Stimulated activated CD8-positive, alpha-beta memory T cell treated with anti-CD3 and anti-CD28 coated beads, Interleukin-4, amount 100 ng/mL, for 48 hours (primary cell): ENCODE results near the gene MAPK10.
"Not testable (repeated sequence)": the region's sequence is repeated elsewhere in the genome, so short reads cannot be mapped to it uniquely, and the experiment has no call there.

Experiments
- DNase-seq: peaks from one replicate; pipeline ENCODE4 v3.0.0-alpha.2; 2020

MAPK10 gene

GRCh38 chr4:86178211-86178610 lies 181.6 kb downstream of the MAPK10 start:
- DNase-seq: no peak

DNA sequence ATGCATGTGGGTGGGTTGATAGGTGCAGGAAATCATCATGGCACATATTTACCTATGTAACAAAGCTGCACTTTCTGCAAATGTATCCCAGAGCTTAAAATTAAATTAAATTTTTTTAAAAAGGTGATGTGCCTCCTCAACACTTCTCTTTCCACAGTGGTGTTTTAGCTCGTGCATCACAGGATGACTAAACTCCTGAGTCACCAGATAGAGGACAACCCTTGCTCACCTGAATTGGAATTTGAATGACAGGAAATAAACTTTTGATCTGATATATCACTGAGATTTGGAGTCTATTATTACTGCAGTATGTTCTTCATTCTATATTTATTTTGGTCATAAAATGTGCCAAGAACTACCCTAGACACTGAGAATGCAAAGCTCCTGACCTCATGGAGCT lies 185.3 kb downstream of the MAPK10 start:
- DNase-seq: no peak

GRCh38 chr4:86168335-86168734 lies 191.5 kb downstream of the MAPK10 start:
- DNase-seq: not testable (repeated sequence)

- no peak for DNase-seq
These were observed 199.4 kb downstream of the MAPK10 start for GRCh38 chr4:86160426-86160825.

DNA sequence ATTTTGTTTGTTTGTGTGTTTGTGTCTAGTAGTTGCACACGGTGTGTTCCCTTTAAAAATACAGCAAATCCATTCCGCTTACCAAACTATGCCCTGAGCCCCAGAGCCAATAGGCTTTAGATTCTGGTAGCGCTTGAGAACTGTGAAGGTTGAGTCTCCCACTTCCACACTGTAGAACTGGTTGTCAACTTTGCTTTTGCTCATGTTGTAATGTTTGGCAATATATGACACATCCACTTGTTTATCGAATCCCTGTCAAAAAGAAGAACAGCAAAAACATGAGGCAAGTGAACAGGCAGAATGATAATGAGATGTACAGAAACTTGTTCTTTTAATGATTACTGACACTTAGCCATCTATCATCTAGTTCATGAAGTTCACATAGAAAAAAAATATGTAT lies 200.6 kb downstream of the MAPK10 start:
- DNase-seq: no peak

DNA sequence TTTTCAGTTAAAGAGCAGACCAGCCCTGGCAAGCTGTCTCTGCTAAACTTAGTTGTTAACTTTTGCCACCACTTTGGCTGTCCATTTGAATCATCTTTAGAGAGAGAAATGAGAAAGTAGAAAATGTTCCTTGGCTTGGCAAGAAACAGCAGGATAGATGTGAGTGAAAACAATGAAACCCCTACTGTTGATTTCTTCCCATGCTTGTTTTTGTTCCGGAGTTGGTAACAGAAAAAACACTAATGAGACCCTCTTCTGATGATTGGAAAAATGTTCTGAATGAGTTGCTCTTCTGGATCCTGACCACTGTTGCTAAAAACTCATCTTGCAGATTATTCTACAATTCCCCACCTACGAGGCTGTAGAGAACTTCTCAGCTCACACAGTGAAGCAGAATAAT lies 203.3 kb downstream of the MAPK10 start:
- no peak for DNase-seq

DNA sequence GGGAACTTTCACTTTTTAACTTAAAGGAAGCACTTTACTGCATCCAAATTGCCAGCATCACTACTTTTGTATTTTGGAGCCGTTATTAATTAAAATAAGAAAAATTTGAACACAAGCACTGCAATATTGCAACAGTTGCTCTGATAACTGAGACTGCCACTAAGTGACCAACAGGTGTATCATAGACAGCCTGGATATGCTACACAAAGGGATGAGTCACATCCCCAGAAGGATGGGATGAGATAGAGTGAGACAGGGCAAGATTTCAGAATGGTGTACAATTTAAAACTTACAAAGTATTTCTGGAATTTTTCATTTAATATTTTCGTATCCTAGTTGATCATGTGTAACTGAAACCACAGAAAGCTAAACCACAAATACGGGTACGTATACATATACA lies 204.1 kb downstream of the MAPK10 start:
- no peak for DNase-seq

- DNase-seq: no peak
These were observed 207.4 kb downstream of the MAPK10 start for GRCh38 chr4:86152454-86152853.

DNA sequence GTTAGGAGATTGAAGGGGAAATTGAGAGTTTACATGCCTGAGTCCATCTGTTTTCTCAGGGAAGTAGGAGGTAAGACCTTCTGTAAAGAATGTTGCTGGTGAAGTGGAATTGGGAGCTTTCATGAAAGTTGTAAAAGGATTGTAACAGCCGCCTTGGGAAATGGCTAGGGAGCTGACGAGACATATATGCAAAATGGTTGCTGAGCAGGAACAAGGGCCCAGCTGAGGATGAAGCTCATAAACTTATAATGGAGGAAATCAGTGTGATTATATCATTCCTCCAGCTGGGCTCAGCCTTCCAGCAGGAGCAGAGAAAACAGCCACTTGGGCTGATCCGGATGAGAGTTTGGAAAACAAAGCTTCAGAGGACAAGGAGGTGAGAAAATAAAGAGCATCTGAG lies 208.7 kb downstream of the MAPK10 start:
- DNase-seq: no peak

DNA sequence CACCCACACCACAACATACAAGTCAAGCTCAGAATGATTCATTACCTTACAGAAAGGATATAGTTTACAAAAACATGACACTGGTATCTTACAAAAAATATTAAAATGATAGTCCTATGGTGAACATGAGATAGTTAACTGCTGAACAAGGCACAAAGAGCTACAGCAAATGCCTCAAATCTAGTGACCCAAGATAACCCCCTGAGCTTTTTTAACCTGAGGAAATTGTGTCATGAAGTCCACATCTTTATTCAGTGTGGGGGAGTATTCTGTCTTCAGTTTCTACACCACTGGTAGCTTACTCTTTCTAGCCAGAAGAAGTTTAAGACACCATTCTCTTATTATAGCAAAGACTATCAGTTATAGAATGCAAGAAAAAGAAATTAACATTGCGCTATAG lies 218.7 kb downstream of the MAPK10 start:
- DNase-seq: no peak

DNA sequence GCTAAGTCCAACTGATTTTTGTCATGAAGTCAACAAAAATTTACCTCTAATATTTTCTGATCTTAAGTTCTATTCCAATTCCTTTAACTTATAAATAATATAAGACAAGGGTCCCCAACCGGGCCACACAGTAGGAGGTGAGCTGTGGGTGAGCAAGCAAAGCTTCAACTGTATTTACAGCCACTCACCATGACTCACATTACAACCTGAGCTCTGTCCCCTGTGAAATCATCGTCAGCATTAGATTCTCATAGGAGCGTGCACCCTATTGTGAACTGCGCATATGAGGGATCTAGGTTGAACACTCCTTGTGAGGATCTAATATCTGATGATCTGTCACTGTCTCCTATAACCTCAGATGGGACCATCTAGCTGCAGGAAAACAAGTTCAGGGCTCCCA lies 227.4 kb downstream of the MAPK10 start:
- DNase-seq: no peak

DNA sequence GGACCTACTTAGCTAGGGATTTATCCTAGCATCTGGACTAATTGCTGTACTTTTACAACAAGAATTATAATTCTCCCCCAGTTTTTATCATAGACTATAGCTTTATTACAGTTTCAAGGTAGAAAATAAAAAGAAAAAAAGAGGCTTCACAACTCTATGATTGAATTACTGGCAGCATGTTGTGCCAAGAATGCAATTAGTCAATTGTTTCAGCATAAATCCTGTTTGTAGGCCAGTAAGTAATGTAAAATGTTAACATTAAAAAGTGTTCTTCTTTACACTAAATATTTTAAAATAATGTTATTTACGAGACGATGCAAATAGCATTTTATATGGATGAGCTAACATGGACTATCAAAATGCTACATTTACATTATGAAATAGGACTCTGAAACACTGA lies 228.4 kb downstream of the MAPK10 start:
- DNase-seq: no peak

GRCh38 chr4:86130160-86130933 lies 229.5 kb downstream of the MAPK10 start:
- DNase-seq: no peak

- DNase-seq: no peak
These were observed 230.3 kb downstream of the MAPK10 start for GRCh38 chr4:86129546-86129945.

- DNase-seq: no peak
These were observed 237.4 kb downstream of the MAPK10 start for GRCh38 chr4:86122404-86122803.

- DNase-seq: no peak
These were observed 241.1 kb downstream of the MAPK10 start for GRCh38 chr4:86118711-86119110.

DNA sequence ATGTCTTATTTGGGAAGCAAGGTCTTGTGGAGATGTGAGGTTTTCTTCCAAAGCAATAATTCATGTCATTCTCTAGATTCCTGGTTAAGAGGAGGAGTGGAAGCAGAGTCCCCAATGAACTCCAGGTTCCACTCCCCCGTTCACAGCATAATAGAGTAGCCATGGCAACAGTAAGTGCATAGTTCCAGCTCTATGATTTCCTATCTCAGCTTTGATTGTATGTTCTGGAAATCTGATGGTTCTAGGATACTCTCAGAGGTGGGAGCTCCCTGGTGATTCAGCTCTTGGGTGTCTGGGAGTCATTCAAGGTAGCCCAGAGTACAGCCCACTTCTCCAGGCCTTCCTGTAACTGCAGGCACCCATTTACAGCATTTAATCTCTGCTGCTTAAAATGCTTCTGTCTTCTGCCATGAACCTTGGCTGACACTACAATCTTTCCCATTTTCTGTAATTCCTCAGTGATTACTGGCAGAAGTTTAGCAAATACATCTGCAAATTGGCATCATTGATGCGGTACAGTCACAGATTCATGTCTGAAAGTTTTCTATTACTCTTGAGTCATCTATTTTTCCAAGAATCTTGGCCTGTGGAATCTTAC lies 242.0 kb downstream of the MAPK10 start:
- DNase-seq: no peak

GRCh38 chr4:86114563-86114962 lies 245.3 kb downstream of the MAPK10 start:
- no peak for DNase-seq

GRCh38 chr4:86108834-86109233 lies 251.0 kb downstream of the MAPK10 start:
- DNase-seq: no peak

- DNase-seq: no peak
These were observed 251.7 kb downstream of the MAPK10 start for GRCh38 chr4:86108137-86108536.

DNA sequence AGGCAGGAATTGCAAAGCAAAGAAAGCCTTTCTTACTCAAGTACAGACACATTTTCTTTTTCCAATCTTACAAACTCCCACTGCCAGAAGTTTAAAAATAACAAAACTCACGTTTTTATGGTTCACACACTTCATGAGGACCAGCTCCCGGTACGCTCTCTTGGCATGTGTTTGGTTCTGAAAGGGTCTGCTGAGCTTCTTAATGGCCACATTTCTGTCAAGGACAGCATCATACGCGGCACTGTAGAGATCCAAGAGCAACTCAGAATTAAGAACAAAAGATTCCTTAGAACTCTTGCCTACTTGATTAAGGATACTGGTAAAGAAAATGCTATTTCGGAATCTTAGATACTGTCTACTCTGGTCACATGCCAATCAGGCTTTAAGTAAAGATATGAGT lies 252.7 kb downstream of the MAPK10 start:
- DNase-seq: no peak

- DNase-seq: no peak
These were observed 253.4 kb downstream of the MAPK10 start for GRCh38 chr4:86106475-86106874.

DNA sequence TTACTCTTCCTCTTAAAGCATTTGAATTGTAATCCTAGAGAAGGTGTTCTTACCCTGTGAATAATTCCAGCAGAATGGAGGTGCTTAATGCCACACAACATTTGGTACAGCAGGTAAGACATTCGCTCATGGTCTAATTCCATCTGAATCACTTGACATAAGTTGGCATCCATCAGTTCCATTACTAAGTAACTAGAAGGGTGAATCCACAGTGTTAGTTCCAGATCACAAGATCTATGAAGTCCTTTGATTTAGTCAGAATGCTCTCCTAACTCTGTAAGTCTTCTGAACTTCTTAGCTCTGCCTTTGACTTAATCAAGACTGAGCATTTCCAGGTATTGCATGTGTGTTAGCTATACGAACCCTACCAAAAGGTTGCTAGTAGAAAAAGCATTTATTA lies 258.0 kb downstream of the MAPK10 start:
- no peak for DNase-seq

DNA sequence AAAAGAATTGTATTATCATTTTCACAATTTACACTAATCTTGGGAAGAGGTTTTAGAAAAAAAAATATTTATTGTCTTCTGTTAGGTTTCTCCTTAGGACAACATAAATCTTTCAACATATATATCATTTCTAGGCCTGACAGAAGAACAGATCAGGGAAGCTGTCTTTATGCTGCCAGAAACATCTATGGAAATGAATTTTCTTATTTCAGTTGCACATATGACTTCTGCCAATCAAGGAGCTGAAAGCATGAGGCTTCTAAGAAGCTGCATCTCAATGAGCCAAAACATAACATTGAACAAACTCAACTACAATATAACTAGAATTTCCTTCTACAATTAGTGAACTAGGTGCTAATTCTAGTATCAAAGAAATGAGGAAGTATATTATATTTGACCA lies 258.4 kb downstream of the MAPK10 start:
- DNase-seq: no peak
